ENCODE data around the gene DAB1. TPM values are rescaled to one million over a fixed set of nuclear protein-coding genes. Genes with fewer than 3 reads are reported as not detected.

The DAB1 gene
- total RNA-seq, 1 donor from 2014 or later: 19.1 TPM

DNA sequence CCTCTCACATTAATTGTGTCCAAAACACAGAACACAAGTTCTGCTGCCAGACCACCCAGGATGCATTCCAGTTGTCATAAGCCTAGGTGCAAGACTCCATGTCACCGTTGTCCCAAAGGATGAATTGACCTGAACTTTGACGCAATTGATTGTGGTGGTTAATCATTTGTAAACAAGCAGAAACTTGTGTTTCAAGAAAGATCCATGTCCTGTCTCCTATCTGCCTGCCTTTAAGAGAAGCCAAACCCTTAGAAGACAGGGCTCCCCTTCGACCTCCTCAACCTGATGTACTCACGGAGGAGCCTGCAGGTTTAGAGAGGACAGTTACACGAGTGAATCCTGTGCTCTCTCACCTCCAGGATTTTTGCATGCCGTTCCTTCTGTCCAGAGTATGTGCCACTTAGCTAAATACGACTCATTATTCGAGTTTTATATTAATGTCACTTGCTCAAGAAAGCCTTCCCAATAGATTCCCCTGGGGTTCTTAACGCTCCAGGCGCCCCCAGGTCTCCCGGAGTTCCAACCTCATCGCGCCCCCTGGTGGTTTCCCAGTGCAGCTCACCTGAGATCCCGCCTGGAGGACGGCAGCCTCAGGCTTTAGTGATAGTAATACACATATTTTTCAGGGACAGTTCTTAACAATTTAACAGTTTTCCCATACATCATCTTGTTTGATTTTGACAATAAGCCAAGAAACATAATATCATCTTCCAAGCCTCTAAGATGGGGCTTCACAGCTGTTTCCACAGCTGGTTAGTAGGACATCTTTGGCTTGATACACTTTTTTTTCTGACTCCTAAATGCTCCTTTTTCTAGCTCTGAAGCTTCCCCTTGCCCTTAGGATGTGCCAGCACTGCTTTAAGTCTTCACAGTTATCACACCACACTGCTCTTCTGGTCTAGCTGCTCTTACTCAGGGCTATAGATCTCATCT is 455.7 kb downstream of the DAB1 start:
- Mint-ChIP-seq H3K4me1 (ENCODE audit: unreplicated experiment) (no peaks in the 10 kb centered on the region), H3K27me3 (ENCODE audit: unreplicated experiment) (peaks cover 4% of the 10 kb centered on the region), H3K4me3 (ENCODE audit: unreplicated experiment) (no peak overlapping the region), H3K36me3 (ENCODE audit: low read depth, unreplicated experiment) (no peaks in the 10 kb centered on the region), H3K9me3 (ENCODE audit: unreplicated experiment) (no peaks in the 10 kb centered on the region), H3K27ac (ENCODE audit: unreplicated experiment) (no peak overlapping the region)
- DNase-seq (ENCODE audit: low spot score): peak; percentile 73
- TF ChIP-seq CTCF (IDR thresholded peaks at IDR 0.05; ENCODE audit: unreplicated experiment): peak; percentile 90

DNA sequence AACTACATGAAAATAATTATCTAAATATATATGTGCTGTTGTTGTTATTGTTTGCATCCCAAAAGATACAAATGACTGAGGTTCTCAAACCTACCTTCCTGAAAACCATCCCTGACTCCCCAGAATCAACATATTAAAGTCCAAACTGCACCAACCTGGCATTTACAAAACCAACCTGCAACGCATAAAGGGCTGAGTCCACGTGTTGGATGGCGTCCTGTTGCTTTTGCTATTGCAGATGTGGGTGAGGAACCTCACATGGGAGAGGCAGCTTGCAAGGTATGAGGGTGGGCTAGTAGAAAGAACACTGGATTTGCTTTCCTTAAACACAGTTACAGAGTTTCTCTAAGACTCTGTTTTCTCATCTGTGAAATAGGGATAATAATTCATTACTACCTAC is 456.5 kb downstream of the DAB1 start:
- H3K4me3 Mint-ChIP-seq (ENCODE audit: unreplicated experiment): no peak overlapping the region
- H3K9me3 Mint-ChIP-seq (ENCODE audit: unreplicated experiment): no peaks in the 10 kb centered on the region
- H3K4me1 Mint-ChIP-seq (ENCODE audit: unreplicated experiment): no peaks in the 10 kb centered on the region
- H3K36me3 Mint-ChIP-seq (ENCODE audit: low read depth, unreplicated experiment): no peaks in the 10 kb centered on the region
- no peak for TF ChIP-seq CTCF (IDR thresholded peaks at IDR 0.05; ENCODE audit: unreplicated experiment)
- H3K27ac Mint-ChIP-seq (ENCODE audit: unreplicated experiment): no peak overlapping the region
- DNase-seq (ENCODE audit: low spot score): no peak
- H3K27me3 Mint-ChIP-seq (ENCODE audit: unreplicated experiment): peaks cover 4% of the 10 kb centered on the region

- Mint-ChIP-seq H3K27ac (ENCODE audit: unreplicated experiment) (no peak overlapping the region), H3K36me3 (ENCODE audit: low read depth, unreplicated experiment) (no peaks in the 10 kb centered on the region), H3K4me1 (ENCODE audit: unreplicated experiment) (no peaks in the 10 kb centered on the region), H3K9me3 (ENCODE audit: unreplicated experiment) (no peaks in the 10 kb centered on the region), H3K4me3 (ENCODE audit: unreplicated experiment) (no peak overlapping the region), H3K27me3 (ENCODE audit: unreplicated experiment) (peaks cover 4% of the 10 kb centered on the region)
- no peak for DNase-seq (ENCODE audit: low spot score)
- TF ChIP-seq CTCF (IDR thresholded peaks at IDR 0.05; ENCODE audit: unreplicated experiment): no peak
Measured at GRCh38 chr1:56966698-56966999, 457.2 kb downstream of the DAB1 start.

- Mint-ChIP-seq H3K27me3 (ENCODE audit: unreplicated experiment) (peaks cover 4% of the 10 kb centered on the region), H3K9me3 (ENCODE audit: unreplicated experiment) (no peaks in the 10 kb centered on the region), H3K36me3 (ENCODE audit: low read depth, unreplicated experiment) (no peaks in the 10 kb centered on the region), H3K4me3 (ENCODE audit: unreplicated experiment) (no peak within 1 kb of the TSS), H3K4me1 (ENCODE audit: unreplicated experiment) (no peaks in the 10 kb centered on the region), H3K27ac (ENCODE audit: unreplicated experiment) (no peak within 1 kb of the TSS)
- no peak for TF ChIP-seq CTCF (IDR thresholded peaks at IDR 0.05; ENCODE audit: unreplicated experiment)
- DNase-seq (ENCODE audit: low spot score): no peak
Measured at GRCh38 chr1:56965916-56966697, 457.8 kb downstream of the DAB1 start, which contains the start of gene C8B. Gene C8B (minus strand): TSS chr1:56966015. CDS start chr1:56965948, 67 bp downstream.

DNA sequence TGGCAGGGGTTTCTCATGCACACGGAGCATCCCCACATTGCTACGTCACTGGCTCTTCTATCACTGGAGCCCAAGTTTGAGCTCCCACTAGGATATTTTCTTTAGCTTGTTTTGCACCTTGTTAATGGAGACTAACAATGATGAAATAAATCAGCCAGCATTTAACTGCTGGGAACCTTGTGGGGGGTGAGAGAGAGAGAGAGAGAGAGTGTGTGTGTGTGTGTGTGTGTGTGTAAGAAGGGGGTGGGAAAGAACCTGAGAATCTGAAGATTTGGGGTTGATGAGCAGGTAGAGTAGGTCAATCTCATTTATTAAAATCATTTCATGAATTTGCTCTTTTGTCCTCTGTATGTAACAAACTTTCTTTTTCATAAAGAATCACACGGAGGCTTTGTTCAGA is 458.7 kb downstream of the DAB1 start:
- Mint-ChIP-seq H3K27me3 (ENCODE audit: unreplicated experiment) (peaks cover 4% of the 10 kb centered on the region), H3K36me3 (ENCODE audit: low read depth, unreplicated experiment) (no peaks in the 10 kb centered on the region), H3K4me1 (ENCODE audit: unreplicated experiment) (no peaks in the 10 kb centered on the region), H3K9me3 (ENCODE audit: unreplicated experiment) (no peaks in the 10 kb centered on the region), H3K27ac (ENCODE audit: unreplicated experiment) (no peak overlapping the region), H3K4me3 (ENCODE audit: unreplicated experiment) (no peak overlapping the region)
- no peak for TF ChIP-seq CTCF (IDR thresholded peaks at IDR 0.05; ENCODE audit: unreplicated experiment)
- no peak for DNase-seq (ENCODE audit: low spot score)

Measured in endothelial cell (in vitro differentiated cells).